Liver (tissue), 9 donors: ENCODE results near the gene TMEM223. TPM values are rescaled to one million over a fixed set of nuclear protein-coding genes. Genes with fewer than 3 reads are reported as not detected.

Source experiments
- DNase-seq: peaks from one replicate; pipeline ENCODE4 v3.0.0-alpha.2; 2017; ENCODE audit warnings: low spot score
- H3K27ac ChIP-seq, 2 donors: one replicate each; pipeline ENCODE4 v1.7.0; 2013; ENCODE audit warnings: inconsistent platforms in 2 of 2, low read length in 2 of 2, control low read depth in 1 of 2, low read depth in 1 of 2, mild to moderate bottlenecking in 1 of 2
- H3K27me3 ChIP-seq, 4 donors: one replicate each; pipeline versions ENCODE4 v1.6.1 to v1.7.0; 2013; ENCODE audit warnings: low read length in 3 of 4, inconsistent platforms in 1 of 4, mild to moderate bottlenecking in 1 of 4, moderate library complexity in 1 of 4; ENCODE audit not compliant: control insufficient read depth in 4 of 4, insufficient read depth in 4 of 4
- H3K36me3 ChIP-seq, 4 donors: one replicate each; pipeline versions ENCODE4 v1.6.1 to v1.7.0; 2013; ENCODE audit warnings: low read length in 3 of 4, mild to moderate bottlenecking in 3 of 4, low read depth in 1 of 4, moderate library complexity in 1 of 4; ENCODE audit not compliant: control insufficient read depth in 4 of 4, insufficient read depth in 3 of 4
- H3K4me1 ChIP-seq, 4 donors: one replicate each; pipeline versions ENCODE4 v1.6.1 to v1.7.0; 2013; ENCODE audit warnings: low read length in 3 of 4, mild to moderate bottlenecking in 3 of 4, moderate library complexity in 1 of 4; ENCODE audit not compliant: control insufficient read depth in 4 of 4, insufficient read depth in 4 of 4
- H3K4me3 ChIP-seq, 3 donors: one replicate each; pipeline versions ENCODE4 v1.6.1 to v1.7.0; 2013; ENCODE audit warnings: low read length in 3 of 3, control low read depth in 1 of 3, low read depth in 1 of 3, mild to moderate bottlenecking in 1 of 3
- H3K9ac ChIP-seq, 2 donors: one replicate each; pipeline ENCODE4 v1.7.0; 2013; ENCODE audit warnings: low read length in 2 of 2, mild to moderate bottlenecking in 2 of 2, moderate library complexity in 2 of 2, control low read depth in 1 of 2, low read depth in 1 of 2
- H3K9me3 ChIP-seq, 4 donors: one replicate each; pipeline versions ENCODE4 v1.6.1 to v1.7.0; 2013; ENCODE audit warnings: low read length in 3 of 4; ENCODE audit not compliant: control insufficient read depth in 4 of 4
- ATF3 ChIP-seq: IDR thresholded peaks from 2 replicates; pipeline ENCODE4 v1.6.1; 2016; ENCODE audit warnings: antibody characterized with exemption
- CTCF ChIP-seq: fragments of 150-350 bp; IDR thresholded peaks from 2 replicates; pipeline ENCODE4 v1.5.1; 2017; ENCODE audit warnings: improper control_type of control experiment, low read depth, low read length; ENCODE audit not compliant: missing input control
- EGR1 ChIP-seq, 2 donors: IDR thresholded peaks; 2 replicates each; pipeline ENCODE4 v1.6.1; 2016 to 2018; ENCODE audit warnings: antibody characterized with exemption in 2 of 2, low read depth in 2 of 2
- FOXA1 ChIP-seq: IDR thresholded peaks from 2 replicates; pipeline ENCODE4 v1.6.1; 2016; ENCODE audit warnings: antibody characterized with exemption
- FOXA2 ChIP-seq: IDR thresholded peaks from 2 replicates; pipeline ENCODE4 v1.6.1; 2016; ENCODE audit warnings: antibody characterized with exemption
- GABPA ChIP-seq, 2 donors: IDR thresholded peaks in 1 of 2; conservative IDR thresholded peaks in 1 of 2; 2 replicates each; pipeline ENCODE4 v1.6.1; 2016; ENCODE audit warnings: antibody characterized with exemption in 2 of 2, mild to moderate bottlenecking in 1 of 2, moderate library complexity in 1 of 2
- HNF4A ChIP-seq, 2 donors: conservative IDR thresholded peaks; 2 replicates each; pipeline ENCODE4 v1.6.1; 2016; ENCODE audit warnings: antibody characterized with exemption in 2 of 2, mild to moderate bottlenecking in 2 of 2
- HNF4G ChIP-seq: IDR thresholded peaks from 2 replicates; pipeline ENCODE4 v1.6.1; 2016; ENCODE audit warnings: antibody characterized with exemption
- JUND ChIP-seq, 2 donors: IDR thresholded peaks; 2 replicates each; pipeline ENCODE4 v1.6.1; 2016; ENCODE audit warnings: antibody characterized with exemption in 2 of 2
- MAX ChIP-seq: IDR thresholded peaks from 2 replicates; pipeline ENCODE4 v1.6.1; 2016; ENCODE audit warnings: antibody characterized with exemption
- NR2F2 ChIP-seq: IDR thresholded peaks from 2 replicates; pipeline ENCODE4 v1.6.1; 2016; ENCODE audit warnings: antibody characterized with exemption
- RAD21 ChIP-seq, 2 donors: IDR thresholded peaks; 2 replicates each; pipeline ENCODE4 v1.6.1; 2016; ENCODE audit warnings: antibody characterized with exemption in 2 of 2, mild to moderate bottlenecking in 2 of 2
- REST ChIP-seq: IDR thresholded peaks from 2 replicates; pipeline ENCODE4 v1.6.1; 2016; ENCODE audit warnings: antibody characterized with exemption, mild to moderate bottlenecking
- RXRA ChIP-seq, 2 donors: IDR thresholded peaks; 2 replicates each; pipeline ENCODE4 v1.6.1; 2017 to 2018; ENCODE audit warnings: antibody characterized with exemption in 2 of 2, mild to moderate bottlenecking in 1 of 2
- SP1 ChIP-seq: IDR thresholded peaks from 2 replicates; pipeline ENCODE4 v1.6.1; 2018; ENCODE audit warnings: antibody characterized with exemption, mild to moderate bottlenecking
- TAF1 ChIP-seq: conservative IDR thresholded peaks from 2 replicates; pipeline ENCODE4 v1.6.1; 2016; ENCODE audit warnings: antibody characterized with exemption, mild to moderate bottlenecking
- YY1 ChIP-seq: IDR thresholded peaks from 2 replicates; pipeline ENCODE4 v1.6.1; 2016; ENCODE audit warnings: antibody characterized with exemption, mild to moderate bottlenecking
- ZBTB33 ChIP-seq: IDR thresholded peaks from 2 replicates; pipeline ENCODE4 v1.6.1; 2016; ENCODE audit warnings: antibody characterized with exemption
- WGBS: extraction: QIAGEN DNeasy Blood & Tissue Kit; methylation state at CpG from one replicate; pipeline ENCODE4 v1.1.7; 2013; 5-methylcytosine and 5-hydroxymethylcytosine counted together
- polyA plus RNA-seq, 2 donors: library from polyadenylated mRNA; stranded (reverse) in 1 of 2; unstranded in 1 of 2; fragments of 200-250 nt in 1 of 2; fragments of >200 nt in 1 of 2; fragmentation: Nextera tagmentation in 1 of 2; extraction: Ambion mirVana in 1 of 2; gene quantifications; one replicate each; pipeline versions ENCODE4 v1.2.1 to v1.2.3, GENCODE V29; 2013 to 2015
- total RNA-seq, 2 donors: library from RNA; depleted of rRNA; stranded (reverse); fragments of >200 nt; gene quantifications; one replicate each; pipeline ENCODE4 v1.2.3, GENCODE V29; 2014
- donor health status: healthy.
- donor health status: healthy.
- donor health status: healthy.
- donor health status: healthy.
- donor health status: healthy.

TMEM223 gene
- total and polyA plus RNA-seq, 4 donors: 9.2 to 23.8 (median 13.0) TPM

- WGBS: 81% methylated on average over 5 of the region's 5 CpGs
- no peak for DNase-seq
- Histone ChIP-seq H3K4me1 (peaks cover 2 to 50% (median 42%) of the 10 kb centered on the region in 4 donors), H3K4me3 (no peak overlapping the region), H3K9ac (no peak overlapping the region), H3K9me3 (no peaks in the 10 kb centered on the region), H3K27ac (no peak overlapping the region), H3K27me3 (no peaks in the 10 kb centered on the region), H3K36me3 (peaks cover 2 to 16% (median 6%) of the 10 kb centered on the region in 4 donors)
- TF ChIP-seq TAF1: no peak
- no peak for TF ChIP-seq FOXA1
- TF ChIP-seq ATF3: no peak
- no peak for TF ChIP-seq YY1
- TF ChIP-seq MAX: no peak
- TF ChIP-seq GABPA (IDR thresholded peaks at IDR 0.05 in 1 of 2, conservative IDR thresholded peaks at IDR 0.05 in 1 of 2): no peak
- TF ChIP-seq CTCF: no peak
- TF ChIP-seq REST: no peak
- TF ChIP-seq RAD21 (IDR thresholded peaks at IDR 0.05): no peak
- TF ChIP-seq NR2F2: no peak
- TF ChIP-seq HNF4A (conservative IDR thresholded peaks at IDR 0.05): no peak
- no peak for TF ChIP-seq JUND (IDR thresholded peaks at IDR 0.05)
- TF ChIP-seq ZBTB33: no peak
- TF ChIP-seq EGR1 (IDR thresholded peaks at IDR 0.05; ENCODE audit: low read depth in 2 of 2): no peak
- TF ChIP-seq HNF4G: no peak
- no peak for TF ChIP-seq SP1
- TF ChIP-seq RXRA (IDR thresholded peaks at IDR 0.05): no peak
- TF ChIP-seq FOXA2: no peak
Observed at GRCh38 chr11:62788991-62789390, 2.8 kb downstream of the TMEM223 start.
